IPS DF 6.9 (cell line): ENCODE data around the gene HPDL.

Experiments
- DNase-seq: peaks from one replicate; pipeline ENCODE4 v3.0.0-alpha.2; 2013; ENCODE audit warnings: low read depth, low spot score
- H3K27ac ChIP-seq: one replicate; pipeline ENCODE4 v1.5.1; 2013; ENCODE audit warnings: low read length, control low read depth
- H3K27me3 ChIP-seq: 2 replicates; pipeline ENCODE4 v1.6.1; 2013; ENCODE audit warnings: mild to moderate bottlenecking, low read length; ENCODE audit not compliant: control insufficient read depth, insufficient read depth
- H3K36me3 ChIP-seq: 2 replicates; pipeline ENCODE4 v1.6.1; 2013; ENCODE audit warnings: low read length; ENCODE audit not compliant: control insufficient read depth, insufficient read depth
- H3K4me1 ChIP-seq: 2 replicates; pipeline ENCODE4 v1.6.1; 2013; ENCODE audit warnings: low read length; ENCODE audit not compliant: control insufficient read depth, insufficient read depth
- H3K4me3 ChIP-seq: 2 replicates; pipeline ENCODE4 v1.5.1; 2013; ENCODE audit warnings: mild to moderate bottlenecking, low read length
- H3K9me3 ChIP-seq: 2 replicates; pipeline ENCODE4 v1.6.1; 2013; ENCODE audit warnings: low read length, inconsistent platforms; ENCODE audit not compliant: control insufficient read depth, insufficient read depth
- whole genome bisulfite sequencing: extraction: QIAGEN DNeasy Blood & Tissue Kit; methylation state at CpG from one replicate; pipeline ENCODE4 v1.1.7; 2013; ENCODE audit warnings: mixed read lengths, missing lambda C conversion rate; ENCODE audit not compliant: insufficient read length, insufficient coverage; 5-methylcytosine and 5-hydroxymethylcytosine counted together

The HPDL gene

GRCh38 chr1:45302505-45303150, 24.1 kb upstream of the HPDL start:
- no peak overlapping the region for H3K27ac ChIP-seq
- peak overlapping the region; percentile 39; the same call in 1 of the 2 replicates for H3K4me3 ChIP-seq
- H3K36me3 ChIP-seq: no peaks in the 10 kb centered on the region
- no peaks in the 10 kb centered on the region for H3K9me3 ChIP-seq
- DNase-seq: no peak
- WGBS: no CpG with 5 or more reads among the region's 16 CpGs
- H3K27me3 ChIP-seq: no peaks in the 10 kb centered on the region
- peaks cover 6% of the 10 kb centered on the region for H3K4me1 ChIP-seq

DNA sequence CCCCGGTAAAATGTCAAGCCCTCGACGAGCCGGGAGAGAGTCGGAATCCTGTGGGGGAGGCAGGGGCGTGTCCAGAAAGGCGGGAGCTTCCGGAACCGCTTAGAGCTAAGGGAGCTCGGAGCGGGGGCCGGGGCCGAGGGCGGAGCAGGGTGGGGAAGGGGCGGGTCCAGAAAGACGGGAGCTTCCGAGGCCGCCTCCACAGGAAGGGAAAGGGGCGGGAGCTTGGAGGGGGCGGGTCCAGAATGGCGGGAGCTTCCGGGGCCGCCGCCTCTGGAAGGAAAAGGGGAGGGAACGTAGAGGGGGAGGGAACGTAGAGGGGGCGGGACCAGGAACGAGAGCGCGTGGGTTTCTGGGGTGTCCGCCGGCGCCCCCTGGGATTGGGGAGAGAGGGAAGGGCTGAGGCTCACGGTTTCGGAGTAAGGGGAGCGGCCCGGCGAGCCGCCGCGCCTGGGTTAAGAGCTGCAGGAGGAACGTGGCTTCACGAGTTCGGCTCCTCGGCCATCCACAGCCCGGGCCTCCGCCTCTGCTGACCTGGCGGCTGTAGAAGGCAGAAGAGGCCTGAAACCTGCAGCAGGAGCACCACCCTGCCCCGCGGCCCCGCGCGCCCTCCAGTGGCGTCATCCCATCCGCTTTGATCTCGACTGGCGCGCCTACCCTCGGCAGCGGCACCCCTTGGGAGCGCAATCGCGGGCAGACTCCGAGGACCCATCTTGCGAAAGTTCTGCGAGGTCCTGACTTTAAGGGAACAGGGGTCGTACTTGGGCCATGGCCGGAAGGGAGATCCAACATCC, 23.0 kb upstream of the HPDL start:
- Histone ChIP-seq H3K27ac (no peak overlapping the region), H3K27me3 (no peaks in the 10 kb centered on the region), H3K9me3 (no peaks in the 10 kb centered on the region), H3K4me3 (peak overlapping the region; percentile 71; the same call in 1 of the 2 replicates), H3K36me3 (no peaks in the 10 kb centered on the region), H3K4me1 (peaks cover 6% of the 10 kb centered on the region)
- WGBS: no CpG with 5 or more reads among the region's 68 CpGs
- peak; percentile 79 for DNase-seq

GRCh38 chr1:45304311-45305081, 22.2 kb upstream of the HPDL start:
- no peak overlapping the region for H3K27ac ChIP-seq
- no peaks in the 10 kb centered on the region for H3K9me3 ChIP-seq
- H3K4me1 ChIP-seq: peaks cover 6% of the 10 kb centered on the region
- H3K36me3 ChIP-seq: no peaks in the 10 kb centered on the region
- WGBS: no CpG with 5 or more reads among the region's 15 CpGs
- H3K4me3 ChIP-seq: peak overlapping the region; percentile 71; the same call in 1 of the 2 replicates
- DNase-seq: no peak
- no peaks in the 10 kb centered on the region for H3K27me3 ChIP-seq

DNA sequence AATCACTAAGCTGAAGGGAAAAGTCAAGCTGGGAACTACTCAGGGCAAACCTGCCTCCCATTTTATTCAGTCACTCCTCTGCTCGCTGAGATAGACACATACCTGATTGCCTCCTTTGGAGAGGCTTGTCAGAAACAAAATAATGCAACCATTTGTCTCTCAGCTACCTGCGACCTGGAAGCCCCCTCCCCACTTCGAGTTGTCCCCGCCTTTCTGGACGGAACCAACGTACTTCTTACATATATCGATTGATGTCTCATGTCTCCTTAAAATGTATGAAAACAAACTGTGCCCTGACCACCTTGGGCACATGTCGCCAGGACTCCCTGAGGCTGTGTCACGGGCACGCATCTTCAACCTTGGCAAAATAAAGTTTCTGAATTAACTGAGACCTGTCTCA, 21.5 kb upstream of the HPDL start:
- no peaks in the 10 kb centered on the region for H3K36me3 ChIP-seq
- no peak for DNase-seq
- H3K4me3 ChIP-seq: no peak overlapping the region
- no CpG with 5 or more reads among the region's 10 CpGs for WGBS
- peaks cover 6% of the 10 kb centered on the region for H3K4me1 ChIP-seq
- no peaks in the 10 kb centered on the region for H3K9me3 ChIP-seq
- no peaks in the 10 kb centered on the region for H3K27me3 ChIP-seq
- H3K27ac ChIP-seq: no peak overlapping the region

GRCh38 chr1:45306319-45306718, 20.4 kb upstream of the HPDL start:
- Histone ChIP-seq H3K4me3 (no peak overlapping the region), H3K36me3 (no peaks in the 10 kb centered on the region), H3K27me3 (no peaks in the 10 kb centered on the region), H3K9me3 (no peaks in the 10 kb centered on the region), H3K27ac (no peak overlapping the region), H3K4me1 (peaks cover 6% of the 10 kb centered on the region)
- no CpG with 5 or more reads among the region's 8 CpGs for WGBS
- no peak for DNase-seq

- no peaks in the 10 kb centered on the region for H3K27me3 ChIP-seq
- H3K36me3 ChIP-seq: no peaks in the 10 kb centered on the region
- peaks cover 6% of the 10 kb centered on the region for H3K4me1 ChIP-seq
- H3K4me3 ChIP-seq: no peak overlapping the region
- no CpG with 5 or more reads among the region's 3 CpGs for WGBS
- H3K9me3 ChIP-seq: no peaks in the 10 kb centered on the region
- H3K27ac ChIP-seq: no peak overlapping the region
- no peak for DNase-seq
Observed at GRCh38 chr1:45306905-45307304, 19.8 kb upstream of the HPDL start.

DNA sequence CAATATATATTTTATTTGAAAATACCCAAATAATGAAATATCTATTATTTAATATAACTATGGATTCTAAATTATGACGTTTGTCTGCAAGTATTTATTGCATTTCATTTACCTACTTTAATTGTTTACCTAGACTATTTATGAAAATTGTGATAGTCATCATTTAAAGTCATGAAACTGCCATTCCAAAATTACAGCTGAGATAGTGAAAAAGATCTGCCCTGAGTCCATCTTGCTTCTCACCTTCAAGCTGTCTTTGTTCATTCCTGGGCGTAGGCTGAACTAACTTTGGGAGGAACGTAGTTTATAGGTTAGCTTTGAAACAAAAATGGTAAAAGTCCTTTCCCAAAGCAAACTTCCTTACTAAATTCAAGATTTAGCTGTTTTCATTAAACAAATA, 12.4 kb upstream of the HPDL start:
- H3K27ac ChIP-seq: no peak overlapping the region
- H3K27me3 ChIP-seq: no peaks in the 10 kb centered on the region
- no peak overlapping the region for H3K4me3 ChIP-seq
- H3K9me3 ChIP-seq: no peaks in the 10 kb centered on the region
- no peaks in the 10 kb centered on the region for H3K36me3 ChIP-seq
- H3K4me1 ChIP-seq: peaks cover 2% of the 10 kb centered on the region; the same call in 1 of the 2 replicates
- no CpG with 5 or more reads among the region's 3 CpGs for WGBS
- DNase-seq: no peak

GRCh38 chr1:45317166-45317565, 9.5 kb upstream of the HPDL start:
- H3K4me3 ChIP-seq: no peak overlapping the region
- H3K27ac ChIP-seq: no peak overlapping the region
- no peaks in the 10 kb centered on the region for H3K27me3 ChIP-seq
- no peak for DNase-seq
- H3K4me1 ChIP-seq: peaks cover 3% of the 10 kb centered on the region; the same call in 1 of the 2 replicates
- H3K36me3 ChIP-seq: no peaks in the 10 kb centered on the region
- H3K9me3 ChIP-seq: no peaks in the 10 kb centered on the region
- no CpG with 5 or more reads among the region's 4 CpGs for whole genome bisulfite sequencing

GRCh38 chr1:45319761-45320160, 6.9 kb upstream of the HPDL start:
- no CpG with 5 or more reads among the region's 4 CpGs for WGBS
- no peaks in the 10 kb centered on the region for H3K9me3 ChIP-seq
- no peak overlapping the region for H3K27ac ChIP-seq
- H3K4me1 ChIP-seq: peaks cover 3% of the 10 kb centered on the region; the same call in 1 of the 2 replicates
- DNase-seq: no peak
- no peaks in the 10 kb centered on the region for H3K27me3 ChIP-seq
- H3K36me3 ChIP-seq: no peaks in the 10 kb centered on the region
- H3K4me3 ChIP-seq: no peak overlapping the region

GRCh38 chr1:45321444-45321843, 5.3 kb upstream of the HPDL start:
- Histone ChIP-seq H3K9me3 (no peaks in the 10 kb centered on the region), H3K4me1 (peaks cover 4% of the 10 kb centered on the region; the same call in 1 of the 2 replicates), H3K4me3 (no peak overlapping the region), H3K36me3 (no peaks in the 10 kb centered on the region), H3K27me3 (no peaks in the 10 kb centered on the region), H3K27ac (no peak overlapping the region)
- WGBS: no CpG with 5 or more reads among the region's 5 CpGs
- no peak for DNase-seq
